Muscle layer of colon (tissue), 2 donors: ENCODE results near the gene REL.

Experiments
- H3K27ac ChIP-seq: one replicate; pipeline ENCODE4 v1.7.0; 2013; ENCODE audit warnings: low read depth, mild to moderate bottlenecking, low read length, moderate library complexity
- H3K27me3 ChIP-seq, 2 donors: one replicate each; pipeline ENCODE4 v1.7.0; 2013; ENCODE audit warnings: low read length in 2 of 2, mild to moderate bottlenecking in 2 of 2; ENCODE audit not compliant: insufficient read depth in 2 of 2, control insufficient read depth in 1 of 2
- H3K36me3 ChIP-seq: one replicate; pipeline ENCODE4 v1.7.0; 2013; ENCODE audit warnings: mild to moderate bottlenecking, low read length; ENCODE audit not compliant: insufficient read depth
- H3K4me1 ChIP-seq: one replicate; pipeline ENCODE4 v1.7.0; 2013; ENCODE audit warnings: mild to moderate bottlenecking, low read length; ENCODE audit not compliant: insufficient read depth
- H3K4me3 ChIP-seq, 2 donors: one replicate each; pipeline ENCODE4 v1.7.0; 2013; ENCODE audit warnings: low read length in 2 of 2, low read depth in 1 of 2, mild to moderate bottlenecking in 1 of 2, moderate library complexity in 1 of 2
- H3K9ac ChIP-seq: one replicate; pipeline ENCODE4 v1.7.0; 2013; ENCODE audit warnings: low read length
- H3K9me3 ChIP-seq: one replicate; pipeline ENCODE4 v1.7.0; 2013; ENCODE audit warnings: mild to moderate bottlenecking, low read length
- donor health status: abdominal sarcoma.
- donor health status: Adenocarcinoma of cecum.

The REL gene

GRCh38 chr2:60954139-60954538 is 72.8 kb downstream of the REL start:
- H3K4me1 ChIP-seq = no peaks in the 10 kb centered on the region
- H3K27me3 ChIP-seq = no peaks in the 10 kb centered on the region
- no peaks in the 10 kb centered on the region for H3K36me3 ChIP-seq

GRCh38 chr2:60957224-60957623 is 75.8 kb downstream of the REL start:
- H3K4me3 ChIP-seq = no peak overlapping the region
- H3K27ac ChIP-seq = no peak overlapping the region
- no peaks in the 10 kb centered on the region for H3K27me3 ChIP-seq
- H3K9ac ChIP-seq = no peak overlapping the region
- H3K36me3 ChIP-seq = no peaks in the 10 kb centered on the region
- H3K9me3 ChIP-seq = no peaks in the 10 kb centered on the region
- H3K4me1 ChIP-seq = no peaks in the 10 kb centered on the region

More at GRCh38 chr2:60954139-60954538, 72.8 kb downstream of the REL start:
- Histone ChIP-seq H3K9ac (no peak overlapping the region), H3K9me3 (no peaks in the 10 kb centered on the region), H3K4me3 (no peak overlapping the region), H3K27ac (no peak overlapping the region)

DNA sequence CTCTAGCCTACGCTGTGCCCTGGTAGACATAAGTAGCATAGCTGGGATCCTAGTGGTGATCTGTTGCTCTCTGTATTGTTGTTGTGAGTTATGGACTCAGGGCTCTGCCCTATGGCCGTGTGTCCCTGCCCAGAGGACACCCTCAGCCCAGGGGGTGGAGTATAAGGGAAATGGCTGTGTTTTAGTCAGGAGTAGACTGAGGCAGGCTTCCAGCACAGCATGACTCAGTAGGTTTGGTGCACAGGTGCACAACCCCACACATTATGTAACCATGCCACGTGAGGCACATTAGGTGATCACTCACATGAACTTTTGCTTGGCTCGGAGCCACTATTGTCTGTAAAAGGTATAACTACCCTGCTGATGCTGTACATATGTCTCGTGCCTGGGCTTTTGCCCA is 76.3 kb downstream of the REL start:
- H3K27ac ChIP-seq = no peak overlapping the region
- H3K9ac ChIP-seq = no peak overlapping the region
- no peaks in the 10 kb centered on the region for H3K36me3 ChIP-seq
- no peak overlapping the region for H3K4me3 ChIP-seq
- no peaks in the 10 kb centered on the region for H3K9me3 ChIP-seq
- no peaks in the 10 kb centered on the region for H3K4me1 ChIP-seq
- H3K27me3 ChIP-seq = no peaks in the 10 kb centered on the region

GRCh38 chr2:60958361-60958760 is 77.0 kb downstream of the REL start:
- H3K27me3 ChIP-seq = no peaks in the 10 kb centered on the region
- no peak overlapping the region for H3K4me3 ChIP-seq
- no peaks in the 10 kb centered on the region for H3K9me3 ChIP-seq
- H3K9ac ChIP-seq = no peak overlapping the region
- H3K36me3 ChIP-seq = no peaks in the 10 kb centered on the region
- no peaks in the 10 kb centered on the region for H3K4me1 ChIP-seq
- no peak overlapping the region for H3K27ac ChIP-seq

DNA sequence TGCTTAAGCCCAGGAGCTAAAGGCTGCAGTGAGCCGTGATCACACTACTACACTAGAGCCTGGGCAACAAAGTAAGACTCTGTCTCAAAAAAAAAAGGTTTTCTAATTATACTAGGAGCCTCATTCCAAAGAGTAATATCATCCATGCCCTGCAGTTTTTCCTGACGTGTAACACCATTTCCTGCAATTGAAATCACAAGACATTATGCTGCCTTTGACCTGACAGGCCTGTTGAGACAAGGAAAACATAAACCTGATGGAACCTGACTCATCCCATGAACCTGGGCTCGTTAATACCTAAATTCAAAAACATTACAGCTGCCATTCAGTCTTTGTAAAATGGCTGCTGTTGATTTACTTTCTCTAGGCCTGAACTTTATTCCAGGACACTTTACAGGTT is 77.4 kb downstream of the REL start:
- H3K9me3 ChIP-seq = no peaks in the 10 kb centered on the region
- no peaks in the 10 kb centered on the region for H3K27me3 ChIP-seq
- H3K4me3 ChIP-seq = no peak overlapping the region
- no peak overlapping the region for H3K9ac ChIP-seq
- H3K4me1 ChIP-seq = no peaks in the 10 kb centered on the region
- no peaks in the 10 kb centered on the region for H3K36me3 ChIP-seq
- H3K27ac ChIP-seq = no peak overlapping the region

GRCh38 chr2:60959501-60959900 is 78.1 kb downstream of the REL start:
- Histone ChIP-seq H3K9ac (no peak overlapping the region), H3K27me3 (no peaks in the 10 kb centered on the region), H3K36me3 (no peaks in the 10 kb centered on the region), H3K9me3 (no peaks in the 10 kb centered on the region), H3K4me3 (no peak overlapping the region), H3K27ac (no peak overlapping the region), H3K4me1 (no peaks in the 10 kb centered on the region)

- no peak overlapping the region for H3K27ac ChIP-seq
- H3K36me3 ChIP-seq = no peaks in the 10 kb centered on the region
- H3K4me3 ChIP-seq = no peak overlapping the region
- H3K9me3 ChIP-seq = no peaks in the 10 kb centered on the region
- H3K4me1 ChIP-seq = no peaks in the 10 kb centered on the region
- H3K27me3 ChIP-seq = no peaks in the 10 kb centered on the region
- H3K9ac ChIP-seq = no peak overlapping the region
These were observed 79.3 kb downstream of the REL start for GRCh38 chr2:60960706-60961105.

GRCh38 chr2:60961457-60961856 is 80.1 kb downstream of the REL start:
- Histone ChIP-seq H3K9ac (no peak overlapping the region), H3K27ac (no peak overlapping the region), H3K36me3 (no peaks in the 10 kb centered on the region)

GRCh38 chr2:60962528-60962927 is 81.2 kb downstream of the REL start:
- H3K27ac ChIP-seq = no peak overlapping the region
- no peak overlapping the region for H3K4me3 ChIP-seq
- H3K4me1 ChIP-seq = no peaks in the 10 kb centered on the region
- H3K9ac ChIP-seq = no peak overlapping the region
- no peaks in the 10 kb centered on the region for H3K27me3 ChIP-seq
- no peaks in the 10 kb centered on the region for H3K36me3 ChIP-seq
- H3K9me3 ChIP-seq = no peaks in the 10 kb centered on the region

More at GRCh38 chr2:60961457-60961856, 80.1 kb downstream of the REL start:
- Histone ChIP-seq H3K27me3 (no peaks in the 10 kb centered on the region), H3K9me3 (no peaks in the 10 kb centered on the region), H3K4me3 (no peak overlapping the region), H3K4me1 (no peaks in the 10 kb centered on the region)

DNA sequence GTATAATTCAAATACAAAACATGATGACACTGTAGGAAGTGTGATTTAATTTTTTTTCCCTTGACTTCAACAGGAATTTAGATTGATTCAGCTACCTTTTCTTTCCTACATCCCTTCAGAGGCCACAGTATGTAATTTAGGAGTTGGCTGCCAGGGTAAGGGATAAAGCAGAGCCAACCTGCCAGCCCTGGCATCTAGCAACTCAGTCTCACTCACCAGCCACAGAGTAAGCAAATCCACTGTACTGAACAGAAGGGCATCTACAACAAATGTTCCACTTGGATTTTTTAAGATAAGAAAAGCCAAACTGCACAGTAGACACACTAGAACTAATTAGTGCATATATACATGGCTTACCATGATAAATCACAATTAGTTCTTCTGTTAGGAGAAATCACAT is 81.8 kb downstream of the REL start:
- no peak overlapping the region for H3K9ac ChIP-seq
- H3K4me3 ChIP-seq = no peak overlapping the region
- H3K27me3 ChIP-seq = no peaks in the 10 kb centered on the region
- no peaks in the 10 kb centered on the region for H3K36me3 ChIP-seq
- no peaks in the 10 kb centered on the region for H3K9me3 ChIP-seq
- H3K27ac ChIP-seq = no peak overlapping the region
- no peaks in the 10 kb centered on the region for H3K4me1 ChIP-seq

- Histone ChIP-seq H3K36me3 (no peaks in the 10 kb centered on the region), H3K9me3 (no peaks in the 10 kb centered on the region), H3K9ac (no peak overlapping the region), H3K27me3 (no peaks in the 10 kb centered on the region), H3K4me1 (no peaks in the 10 kb centered on the region), H3K27ac (no peak overlapping the region), H3K4me3 (no peak overlapping the region)
These were observed 83.5 kb downstream of the REL start for GRCh38 chr2:60964651-60965498.

- no peaks in the 10 kb centered on the region for H3K27me3 ChIP-seq
- no peaks in the 10 kb centered on the region for H3K4me1 ChIP-seq
- H3K36me3 ChIP-seq = no peaks in the 10 kb centered on the region
- H3K27ac ChIP-seq = no peak overlapping the region
- H3K9ac ChIP-seq = no peak overlapping the region
- no peaks in the 10 kb centered on the region for H3K9me3 ChIP-seq
- no peak overlapping the region for H3K4me3 ChIP-seq
These were observed 84.1 kb downstream of the REL start for GRCh38 chr2:60965499-60965785.
